ENCODE data around the gene RNF4. TPM values are rescaled to one million over a fixed set of nuclear protein-coding genes. Genes with fewer than 3 reads are reported as not detected.
"Not testable (repeated sequence)": the region's sequence is repeated elsewhere in the genome, so short reads cannot be mapped to it uniquely, and the experiment has no call there.

Gene RNF4
- total and polyA plus RNA-seq, 3 donors from 2014 or later = 61.3 to 69.8 (median 68.3) TPM

DNA sequence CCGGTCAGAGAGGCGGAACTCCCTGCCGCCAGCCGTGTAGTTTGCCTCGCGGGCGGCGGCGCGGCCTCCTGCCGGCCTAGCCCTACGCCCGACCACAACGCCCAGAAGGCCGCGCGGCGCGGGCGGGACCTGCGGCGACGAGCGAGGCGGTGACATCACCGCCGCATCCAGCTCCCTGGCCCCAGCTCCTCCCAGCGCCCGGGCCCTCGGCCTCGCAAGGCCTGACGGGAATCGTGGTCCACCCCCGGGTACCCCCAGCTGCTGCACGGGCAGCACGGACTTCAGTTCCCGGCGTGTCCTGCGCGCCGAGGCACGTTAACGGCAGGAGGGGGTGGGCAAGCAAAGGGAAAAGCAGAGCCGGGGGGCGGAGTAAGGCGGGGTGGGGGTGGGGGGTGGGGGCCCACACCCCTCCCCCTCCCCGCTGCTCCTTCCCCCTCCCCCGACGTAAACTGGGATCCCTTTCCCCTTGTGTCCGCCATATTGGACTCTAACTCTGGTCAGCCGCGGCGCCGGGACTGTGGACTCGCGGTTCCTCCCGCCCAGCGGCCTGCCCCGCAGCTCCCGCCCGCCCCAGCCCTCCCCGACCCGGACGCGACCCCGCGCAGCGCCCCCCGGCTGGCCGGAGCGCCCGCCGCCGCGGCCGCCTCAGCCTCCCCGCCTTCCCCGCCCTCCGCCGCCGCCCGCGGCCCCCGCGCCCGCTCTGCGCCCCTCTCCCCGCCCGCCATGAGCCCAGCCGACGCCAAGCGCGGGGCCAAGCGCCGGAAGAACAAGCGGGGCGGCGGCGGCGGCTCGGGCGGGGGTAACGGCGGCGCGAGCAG, 67.5 kb downstream of the RNF4 start, which contains the start of gene FAM193A:
FAM193A (plus strand) TSS at position 455 of the 818 bp plus-strand sequence; CDS start at position 724, 269 bp downstream.
- H3K4me3 ChIP-seq = peak within 1 kb of the TSS; percentile 81 to 97
- H3K27me3 ChIP-seq = no peaks in the 10 kb centered on the region
- peak; percentile 99 for DNase-seq
- H3K27ac ChIP-seq = peak within 1 kb of the TSS; percentile 92 to 95
- intact Hi-C loops (cut with DNase I; ENCODE audit: low total_unique reads) = no loop called here
- TF ChIP-seq, protein P1, sequence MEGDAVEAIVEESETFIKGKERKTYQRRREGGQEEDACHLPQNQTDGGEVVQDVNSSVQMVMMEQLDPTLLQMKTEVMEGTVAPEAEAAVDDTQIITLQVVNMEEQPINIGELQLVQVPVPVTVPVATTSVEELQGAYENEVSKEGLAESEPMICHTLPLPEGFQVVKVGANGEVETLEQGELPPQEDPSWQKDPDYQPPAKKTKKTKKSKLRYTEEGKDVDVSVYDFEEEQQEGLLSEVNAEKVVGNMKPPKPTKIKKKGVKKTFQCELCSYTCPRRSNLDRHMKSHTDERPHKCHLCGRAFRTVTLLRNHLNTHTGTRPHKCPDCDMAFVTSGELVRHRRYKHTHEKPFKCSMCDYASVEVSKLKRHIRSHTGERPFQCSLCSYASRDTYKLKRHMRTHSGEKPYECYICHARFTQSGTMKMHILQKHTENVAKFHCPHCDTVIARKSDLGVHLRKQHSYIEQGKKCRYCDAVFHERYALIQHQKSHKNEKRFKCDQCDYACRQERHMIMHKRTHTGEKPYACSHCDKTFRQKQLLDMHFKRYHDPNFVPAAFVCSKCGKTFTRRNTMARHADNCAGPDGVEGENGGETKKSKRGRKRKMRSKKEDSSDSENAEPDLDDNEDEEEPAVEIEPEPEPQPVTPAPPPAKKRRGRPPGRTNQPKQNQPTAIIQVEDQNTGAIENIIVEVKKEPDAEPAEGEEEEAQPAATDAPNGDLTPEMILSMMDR (IDR thresholded peaks at IDR 0.05) = no peak
- no peak for TF ChIP-seq POLR2A (IDR thresholded peaks at IDR 0.05)
- H3K4me1 ChIP-seq = peaks cover 26% of the 10 kb centered on the region
- H3K36me3 ChIP-seq (ENCODE audit: low read depth, missing control alignments) = no peaks in the 10 kb centered on the region
- H3K9me3 ChIP-seq = no peaks in the 10 kb centered on the region
- 0% methylated on average over 54 of the region's 106 CpGs; no CpG with 5 or more reads in 1 of the 2 donors for WGBS, 2 donors

DNA sequence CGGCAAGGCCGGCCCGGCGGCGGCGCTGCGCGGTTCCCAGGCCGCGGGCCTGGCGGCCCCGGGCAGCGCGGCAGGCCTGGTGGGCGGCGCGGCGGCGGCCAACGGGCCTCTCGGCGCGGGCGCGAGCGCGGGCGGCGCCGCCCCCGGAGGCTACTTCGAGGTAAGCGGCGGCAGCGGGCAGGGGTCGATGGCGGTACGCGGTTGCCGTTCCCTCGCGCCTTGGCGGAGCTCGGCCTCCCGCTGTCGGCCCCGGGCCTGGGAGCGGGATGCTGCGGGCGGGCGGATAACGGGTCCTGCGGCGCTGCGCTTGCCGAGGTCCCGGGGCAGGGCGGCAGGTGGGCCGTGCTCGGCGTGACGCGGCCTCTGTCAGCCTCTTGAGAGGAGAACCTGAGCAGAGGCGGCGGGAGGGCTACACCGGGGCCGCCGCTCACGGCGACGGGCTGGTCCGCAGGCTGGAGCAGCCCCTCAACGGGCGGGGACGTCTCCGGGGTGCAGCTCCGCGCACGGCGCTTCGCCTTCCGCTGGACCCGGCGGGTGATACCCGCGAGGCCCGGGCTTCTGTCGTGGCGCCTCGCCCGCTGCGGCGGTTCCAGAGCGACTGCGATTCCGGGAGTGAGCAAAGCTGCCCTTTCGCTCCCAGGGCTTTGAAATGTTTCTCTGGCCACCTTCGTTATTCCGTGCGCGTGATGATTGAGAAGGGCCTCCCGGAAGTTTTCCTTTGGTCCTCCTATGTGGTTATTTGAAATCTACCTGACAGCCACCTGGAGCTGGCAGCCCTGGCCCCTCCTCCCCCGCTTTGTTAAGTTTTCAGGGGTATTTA, 68.3 kb downstream of the RNF4 start:
- Histone ChIP-seq H3K9me3 (no peaks in the 10 kb centered on the region), H3K4me3 (peak overlapping the region; percentile 81 to 97)
- intact Hi-C loops (cut with DNase I; ENCODE audit: low total_unique reads) = no loop called here

GRCh38 chr4:2543580-2544191, 74.8 kb downstream of the RNF4 start:
- DNase-seq; H3K4me3 ChIP-seq; H3K27me3 ChIP-seq; H3K9me3 ChIP-seq; H3K36me3 ChIP-seq (ENCODE audit: low read depth, missing control alignments); intact Hi-C loops (cut with DNase I; ENCODE audit: low total_unique reads); H3K27ac ChIP-seq: not testable (repeated sequence)
- H3K4me1 ChIP-seq = peaks cover 13% of the 10 kb centered on the region
- WGBS, 2 donors = 85 to 88% methylated on average over 10 of the region's 10 CpGs

More for the DNA sequence above, 68.3 kb downstream of the RNF4 start:
- H3K27me3 ChIP-seq = no peaks in the 10 kb centered on the region
- H3K36me3 ChIP-seq (ENCODE audit: low read depth, missing control alignments) = no peaks in the 10 kb centered on the region
- DNase-seq = peak; percentile 54
- 0 to 1% methylated on average over 9 to 50 of the region's 103 CpGs for WGBS, 2 donors
- peaks cover 26% of the 10 kb centered on the region for H3K4me1 ChIP-seq
- peak overlapping the region; percentile 90 to 95 for H3K27ac ChIP-seq
- no peak for TF ChIP-seq POLR2A (IDR thresholded peaks at IDR 0.05)
- TF ChIP-seq, protein P1 (IDR thresholded peaks at IDR 0.05) = no peak

- Histone ChIP-seq H3K4me3 (no peak overlapping the region), H3K36me3 (ENCODE audit: low read depth, missing control alignments) (no peaks in the 10 kb centered on the region), H3K4me1 (peaks cover 6% of the 10 kb centered on the region), H3K27ac (no peak overlapping the region), H3K9me3 (no peaks in the 10 kb centered on the region), H3K27me3 (no peaks in the 10 kb centered on the region)
- TF ChIP-seq, protein P1 (IDR thresholded peaks at IDR 0.05) = no peak
- no peak for TF ChIP-seq POLR2A (IDR thresholded peaks at IDR 0.05)
- WGBS, 2 donors = 82 to 86% methylated on average over 7 of the region's 7 CpGs
- no peak for DNase-seq
- intact Hi-C loops (cut with DNase I; ENCODE audit: low total_unique reads) = no loop called here
Observed at GRCh38 chr4:2545321-2546013, 76.6 kb downstream of the RNF4 start.
